K562 (cell line): Measurements from ENCODE around the gene ZFY. TPM values are rescaled to one million over a fixed set of nuclear protein-coding genes. Genes with fewer than 3 reads are reported as not detected.
"Not testable (repeated sequence)": the region's sequence is repeated elsewhere in the genome, so short reads cannot be mapped to it uniquely, and the experiment has no call there.

Source experiments
- ATAC-seq: fragments of 200-7000 bp; cut with Tn5 transposase; 3 replicates; pipeline ENCODE4 v1.9.1; 2020; ENCODE audit warnings: moderate library complexity
- BruUV-seq: library from RNA; stranded (reverse); fragments of 400-500 nt; replicated peaks from 2 replicates; lab custom pipeline; 2021; lab: Mats Ljungman, UMichigan
- CTCF ChIA-PET: fragments of 300-600 bp; formaldehyde crosslinking; extraction: SDS; loops from one replicate; lab custom pipeline; 2021; ENCODE audit warnings: low intra/inter-chr PET ratio; lab: Yijun Ruan, JAX
- POLR2A ChIA-PET: fragments of 300-600, 350-650 bp; sonication (Branson Sonifier 250); formaldehyde crosslinking; extraction: SDS; loops from one replicate; lab custom pipeline; 2021; ENCODE audit warnings: antibody characterized with exemption, inconsistent platforms; lab: Yijun Ruan, JAX
- DNase-seq, 4 experiments: peaks; one replicate each; pipeline versions ENCODE4 v3.0.0 to v3.0.0-alpha.2; 2011 to 2018; ENCODE audit warnings: low spot score in 3 of 4, mixed read lengths in 3 of 4; ENCODE audit errors: extremely low read depth in 1 of 4
- FAIRE-seq: peaks from 2 replicates; lab custom pipeline; 2011; peaks lifted over from hg19 to GRCh38; lab: Jason Lieb, UNC
- H2AFZ ChIP-seq: 2 replicates; pipeline ENCODE4 v1.6.0; 2011; ENCODE audit warnings: low read depth, low read length, control low read depth, inconsistent platforms
- H3K27ac ChIP-seq: fragments of 200-600 bp; 3 replicates; pipeline ENCODE4 v1.8.0; 2011; ENCODE audit warnings: low read depth, mild to moderate bottlenecking, control low read depth, inconsistent platforms, low read length, moderate library complexity, mixed read lengths; ENCODE audit errors: extremely low read depth
- H3K27me3 ChIP-seq, 2 experiments: fragments of 300-600 bp in 1 of 2; 2 replicates in 1 of 2; 3 replicates in 1 of 2; pipeline versions ENCODE4 v1.6.0 to v1.8.0; 2011; ENCODE audit warnings: inconsistent platforms in 2 of 2, low read length in 2 of 2, mild to moderate bottlenecking in 1 of 2, mixed read lengths in 1 of 2, moderate library complexity in 1 of 2; ENCODE audit not compliant: control insufficient read depth in 2 of 2, insufficient read depth in 2 of 2
- H3K36me3 ChIP-seq: fragments of 300-600 bp; 3 replicates; pipeline ENCODE4 v1.8.0; 2011; ENCODE audit warnings: mild to moderate bottlenecking, low read length, inconsistent platforms; ENCODE audit not compliant: control insufficient read depth, insufficient read depth
- H3K4me1 ChIP-seq, 2 experiments: fragments of 200-600 bp in 1 of 2; replicated peaks in 1 of 2; 2 replicates in 1 of 2; 3 replicates in 1 of 2; pipeline versions ENCODE4 v1.5.1 to v1.8.0; 2011; ENCODE audit warnings: inconsistent platforms in 2 of 2, low read length in 2 of 2, mild to moderate bottlenecking in 1 of 2, mixed read lengths in 1 of 2, moderate library complexity in 1 of 2; ENCODE audit not compliant: control insufficient read depth in 2 of 2, insufficient read depth in 2 of 2
- H3K4me2 ChIP-seq: 2 replicates; pipeline ENCODE4 v1.6.1; 2011; ENCODE audit warnings: low read length, control low read depth, inconsistent platforms, mixed read lengths; ENCODE audit not compliant: insufficient read depth
- H3K4me3 ChIP-seq: fragments of 200-600 bp; sonication (generic), shearing (Covaris generic); 2 replicates; pipeline ENCODE4 v1.5.1; 2016; ENCODE audit warnings: control low read depth, inconsistent platforms
- H3K79me2 ChIP-seq: fragments of 200-600 bp; 3 replicates; pipeline ENCODE4 v1.8.0; 2011; ENCODE audit warnings: low read length, inconsistent platforms; ENCODE audit not compliant: control insufficient read depth, insufficient read depth
- H3K9ac ChIP-seq, 2 experiments: 2 replicates each; pipeline versions ENCODE4 v1.6.0 to v1.6.1; 2011; ENCODE audit warnings: low read depth in 2 of 2, low read length in 2 of 2, control low read depth in 1 of 2, inconsistent platforms in 1 of 2, mild to moderate bottlenecking in 1 of 2, mixed read lengths in 1 of 2; ENCODE audit not compliant: insufficient read depth in 1 of 2
- H3K9me1 ChIP-seq: one replicate; pipeline ENCODE4 v1.6.0; 2011; ENCODE audit warnings: inconsistent platforms, mild to moderate bottlenecking, low read length, moderate library complexity; ENCODE audit not compliant: control insufficient read depth, insufficient read depth
- H3K9me3 ChIP-seq: replicated peaks from 2 replicates; pipeline ENCODE4 v1.5.1; 2011; ENCODE audit warnings: low read depth, low read length, inconsistent platforms; ENCODE audit not compliant: control insufficient read depth, insufficient read depth
- H4K20me1 ChIP-seq: replicated peaks from 2 replicates; pipeline ENCODE4 v1.6.1; 2011; ENCODE audit warnings: low read length, inconsistent platforms, mixed read lengths; ENCODE audit not compliant: control insufficient read depth, insufficient read depth
- ERF ChIP-seq: fragments of 450-650 bp; formaldehyde crosslinking; IDR thresholded peaks from 2 replicates; pipeline ENCODE4 v1.4.0; 2020; ENCODE audit warnings: mild to moderate bottlenecking, mixed read lengths
- WGBS: fragments of 100-300 bp; shearing (Covaris generic); methylation state at CpG from one replicate; pipeline ENCODE4 v1.1.6; 2016; ENCODE audit warnings: low coverage, mixed read lengths; ENCODE audit not compliant: insufficient coverage; ENCODE audit errors: missing lambda C conversion rate; 5-methylcytosine and 5-hydroxymethylcytosine counted together
- in situ Hi-C: fragments of 300-500 bp; cut with MboI; formaldehyde crosslinking; loops from 4 replicates; pipeline ENCODE4 v1.15.0; 2018; ENCODE audit warnings: inconsistent platforms, mixed read lengths
- intact Hi-C: fragments of 100-400 bp; cut with micrococcal nuclease; formaldehyde crosslinking; loops from 2 replicates; pipeline ENCODE4 v1.14.2; 2022
- polyA plus RNA-seq, 8 experiments: library from polyadenylated mRNA; depleted of rRNA in 4 of 8; stranded (reverse) in 5 of 8; unstranded in 3 of 8; fragments of >200 nt; fragmentation: Nextera tagmentation in 2 of 8; fragmentation: Illumina TruSeq in 1 of 8; extraction: Ambion mirVana in 2 of 8; extraction: Trizol in 1 of 8; gene quantifications; 2 replicates each; pipeline versions ENCODE4 v1.2.1 to v1.2.3, GENCODE V29; 2011 to 2014; ENCODE audit warnings: inconsistent platforms in 1 of 8, missing spikeins in 1 of 8
- total RNA-seq, 7 experiments: library from RNA; depleted of rRNA in 6 of 7; stranded (reverse); fragments of >200 nt in 6 of 7; fragmentation: Illumina TruSeq in 2 of 7; extraction: Trizol in 2 of 7; gene quantifications; 2 replicates each; pipeline versions ENCODE4 v1.2.1 to v1.2.3, GENCODE V29; 2011 to 2021; ENCODE audit warnings: low replicate concordance in 1 of 7

The ZFY gene
- total and polyA plus RNA-seq, 9 of the 15 experiments (the other 6 are each of a cell fraction or from before 2014, with no cell fraction given): not detected

GRCh38 chrY:3003846-3004245 is 68.7 kb downstream of the ZFY start:
- no peaks in the 10 kb centered on the region for H3K9me3 ChIP-seq
- no peaks in the 10 kb centered on the region for H3K79me2 ChIP-seq
- intact Hi-C loops: no loop called here
- TF ChIP-seq ERF: no peak
- H4K20me1 ChIP-seq: no peaks in the 10 kb centered on the region
- no peak overlapping the region for H2AFZ ChIP-seq
- WGBS: no CpG with 5 or more reads among the region's 5 CpGs
- CTCF ChIA-PET: no interaction called here
- no TSS peak for BruUV-seq
- H3K4me3 ChIP-seq: no peak overlapping the region
- no peaks in the 10 kb centered on the region for H3K27me3 ChIP-seq
- H3K27ac ChIP-seq: no peak overlapping the region
- in situ Hi-C loops: no loop called here
- H3K9ac ChIP-seq: no peak overlapping the region
- no peaks in the 10 kb centered on the region for H3K4me1 ChIP-seq
- FAIRE-seq (no peak), DNase-seq (no peak), ATAC-seq (no peak)
- no peaks in the 10 kb centered on the region for H3K9me1 ChIP-seq
- H3K36me3 ChIP-seq: no peaks in the 10 kb centered on the region
- no peak overlapping the region for H3K4me2 ChIP-seq
- POLR2A ChIA-PET: no interaction called here

GRCh38 chrY:3006031-3006430 is 70.8 kb downstream of the ZFY start:
- FAIRE-seq, ATAC-seq, H3K36me3 ChIP-seq, H3K27me3 ChIP-seq, H3K27ac ChIP-seq, H2AFZ ChIP-seq, DNase-seq, H3K9ac ChIP-seq, H3K4me3 ChIP-seq, CTCF ChIA-PET, H3K9me3 ChIP-seq, H3K9me1 ChIP-seq, in situ Hi-C loops, H4K20me1 ChIP-seq, intact Hi-C loops, H3K79me2 ChIP-seq, BruUV-seq, H3K4me1 ChIP-seq, POLR2A ChIA-PET, H3K4me2 ChIP-seq: not testable (repeated sequence)
- no CpG with 5 or more reads among the region's 2 CpGs for WGBS
